ENCODE data around the gene FOXN3.

DNA sequence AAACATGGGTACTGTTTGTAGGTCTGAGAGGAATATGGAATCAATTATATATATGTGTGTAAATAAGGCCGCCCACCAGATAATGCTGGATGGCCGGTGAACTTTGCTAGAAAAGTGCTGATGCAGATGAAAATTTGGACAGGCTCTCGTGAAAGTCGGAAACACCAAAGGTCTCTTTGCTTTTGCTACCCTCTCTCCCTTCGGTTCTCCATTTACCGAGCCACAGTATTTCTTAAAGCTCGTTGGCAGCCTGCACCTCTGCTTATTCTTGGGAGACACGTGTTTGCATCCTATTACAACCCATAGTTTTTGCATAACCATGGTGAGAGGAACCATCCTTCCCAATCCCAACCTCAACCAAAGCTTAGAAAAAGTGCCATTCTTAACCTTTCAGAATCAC is 109.6 kb downstream of the FOXN3 start:
- TF ChIP-seq, protein P1, sequence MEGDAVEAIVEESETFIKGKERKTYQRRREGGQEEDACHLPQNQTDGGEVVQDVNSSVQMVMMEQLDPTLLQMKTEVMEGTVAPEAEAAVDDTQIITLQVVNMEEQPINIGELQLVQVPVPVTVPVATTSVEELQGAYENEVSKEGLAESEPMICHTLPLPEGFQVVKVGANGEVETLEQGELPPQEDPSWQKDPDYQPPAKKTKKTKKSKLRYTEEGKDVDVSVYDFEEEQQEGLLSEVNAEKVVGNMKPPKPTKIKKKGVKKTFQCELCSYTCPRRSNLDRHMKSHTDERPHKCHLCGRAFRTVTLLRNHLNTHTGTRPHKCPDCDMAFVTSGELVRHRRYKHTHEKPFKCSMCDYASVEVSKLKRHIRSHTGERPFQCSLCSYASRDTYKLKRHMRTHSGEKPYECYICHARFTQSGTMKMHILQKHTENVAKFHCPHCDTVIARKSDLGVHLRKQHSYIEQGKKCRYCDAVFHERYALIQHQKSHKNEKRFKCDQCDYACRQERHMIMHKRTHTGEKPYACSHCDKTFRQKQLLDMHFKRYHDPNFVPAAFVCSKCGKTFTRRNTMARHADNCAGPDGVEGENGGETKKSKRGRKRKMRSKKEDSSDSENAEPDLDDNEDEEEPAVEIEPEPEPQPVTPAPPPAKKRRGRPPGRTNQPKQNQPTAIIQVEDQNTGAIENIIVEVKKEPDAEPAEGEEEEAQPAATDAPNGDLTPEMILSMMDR (conservative IDR thresholded peaks at IDR 0.05; ENCODE audit: low read length), result no peak
- no peak for TF ChIP-seq EZH2phosphoT487 (IDR thresholded peaks at IDR 0.05; ENCODE audit: borderline replicate concordance)
